Uterus (tissue), 2 donors: ENCODE results near the gene PWWP2B.

Experiments
- CTCF ChIP-seq, 4 experiments: fragments of 200-600 bp in 2 of 4; fragments of 450-650 bp in 2 of 4; sonication (generic) in 2 of 4; IDR thresholded peaks; one replicate each; pipeline ENCODE4 v1.5.1; 2016 to 2019; ENCODE audit warnings: antibody characterized with exemption in 4 of 4, mild to moderate bottlenecking in 2 of 4, moderate library complexity in 1 of 4
- POLR2A ChIP-seq, 2 donors: fragments of 450-650 bp; IDR thresholded peaks; one replicate each; pipeline ENCODE4 v1.6.1; 2016; ENCODE audit warnings: antibody characterized with exemption in 2 of 2, mild to moderate bottlenecking in 1 of 2, moderate library complexity in 1 of 2

GRCh38 chr10:132460691-132461090, 63.7 kb downstream of the PWWP2B start:
- TF ChIP-seq CTCF (IDR thresholded peaks at IDR 0.05) (no peak), POLR2A (IDR thresholded peaks at IDR 0.05) (no peak)
